ENCODE results near the gene IRF7. TPM values are rescaled to one million over a fixed set of nuclear protein-coding genes. Genes with fewer than 3 reads are reported as not detected.
A peak's percentile ranks its signal among the peaks of the same experiment; 100 is the strongest.

The IRF7 gene
- total RNA-seq, 3 donors from 2014 or later = 13.3 to 29.9 (median 27.9) TPM

DNA sequence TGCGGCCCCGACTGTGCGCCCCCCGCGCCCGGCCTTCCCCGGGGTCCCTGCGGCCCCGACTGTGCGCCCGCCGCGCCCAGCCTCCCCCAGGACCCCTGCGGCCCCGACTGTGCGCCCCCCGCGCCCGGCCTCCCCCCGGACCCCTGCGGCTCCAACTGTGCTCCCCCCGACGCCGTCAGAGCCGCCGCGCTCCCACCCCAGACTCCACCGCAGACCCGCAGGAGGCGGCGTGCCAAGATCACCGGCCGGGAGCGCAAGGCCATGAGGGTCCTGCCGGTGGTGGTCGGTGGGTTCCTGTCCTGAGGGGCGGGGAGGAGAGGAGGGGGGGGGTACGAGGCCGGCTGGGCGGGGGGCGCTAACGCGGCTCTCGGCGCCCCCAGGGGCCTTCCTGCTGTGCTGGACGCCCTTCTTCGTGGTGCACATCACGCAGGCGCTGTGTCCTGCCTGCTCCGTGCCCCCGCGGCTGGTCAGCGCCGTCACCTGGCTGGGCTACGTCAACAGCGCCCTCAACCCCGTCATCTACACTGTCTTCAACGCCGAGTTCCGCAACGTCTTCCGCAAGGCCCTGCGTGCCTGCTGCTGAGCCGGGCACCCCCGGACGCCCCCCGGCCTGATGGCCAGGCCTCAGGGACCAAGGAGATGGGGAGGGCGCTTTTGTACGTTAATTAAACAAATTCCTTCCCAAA, 24.4 kb upstream of the IRF7 start:
- intact Hi-C loops (cut with DNase I; ENCODE audit: low total_unique reads) = no loop called here
- peak overlapping the region in 1 of 3 donors; percentile 52 for H3K4me3 ChIP-seq
- TF ChIP-seq, protein P1, sequence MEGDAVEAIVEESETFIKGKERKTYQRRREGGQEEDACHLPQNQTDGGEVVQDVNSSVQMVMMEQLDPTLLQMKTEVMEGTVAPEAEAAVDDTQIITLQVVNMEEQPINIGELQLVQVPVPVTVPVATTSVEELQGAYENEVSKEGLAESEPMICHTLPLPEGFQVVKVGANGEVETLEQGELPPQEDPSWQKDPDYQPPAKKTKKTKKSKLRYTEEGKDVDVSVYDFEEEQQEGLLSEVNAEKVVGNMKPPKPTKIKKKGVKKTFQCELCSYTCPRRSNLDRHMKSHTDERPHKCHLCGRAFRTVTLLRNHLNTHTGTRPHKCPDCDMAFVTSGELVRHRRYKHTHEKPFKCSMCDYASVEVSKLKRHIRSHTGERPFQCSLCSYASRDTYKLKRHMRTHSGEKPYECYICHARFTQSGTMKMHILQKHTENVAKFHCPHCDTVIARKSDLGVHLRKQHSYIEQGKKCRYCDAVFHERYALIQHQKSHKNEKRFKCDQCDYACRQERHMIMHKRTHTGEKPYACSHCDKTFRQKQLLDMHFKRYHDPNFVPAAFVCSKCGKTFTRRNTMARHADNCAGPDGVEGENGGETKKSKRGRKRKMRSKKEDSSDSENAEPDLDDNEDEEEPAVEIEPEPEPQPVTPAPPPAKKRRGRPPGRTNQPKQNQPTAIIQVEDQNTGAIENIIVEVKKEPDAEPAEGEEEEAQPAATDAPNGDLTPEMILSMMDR (IDR thresholded peaks at IDR 0.05) = no peak
- no peak for TF ChIP-seq POLR2AphosphoS5 (IDR thresholded peaks at IDR 0.05)
- TF ChIP-seq POLR2A (IDR thresholded peaks at IDR 0.05) = no peak

DNA sequence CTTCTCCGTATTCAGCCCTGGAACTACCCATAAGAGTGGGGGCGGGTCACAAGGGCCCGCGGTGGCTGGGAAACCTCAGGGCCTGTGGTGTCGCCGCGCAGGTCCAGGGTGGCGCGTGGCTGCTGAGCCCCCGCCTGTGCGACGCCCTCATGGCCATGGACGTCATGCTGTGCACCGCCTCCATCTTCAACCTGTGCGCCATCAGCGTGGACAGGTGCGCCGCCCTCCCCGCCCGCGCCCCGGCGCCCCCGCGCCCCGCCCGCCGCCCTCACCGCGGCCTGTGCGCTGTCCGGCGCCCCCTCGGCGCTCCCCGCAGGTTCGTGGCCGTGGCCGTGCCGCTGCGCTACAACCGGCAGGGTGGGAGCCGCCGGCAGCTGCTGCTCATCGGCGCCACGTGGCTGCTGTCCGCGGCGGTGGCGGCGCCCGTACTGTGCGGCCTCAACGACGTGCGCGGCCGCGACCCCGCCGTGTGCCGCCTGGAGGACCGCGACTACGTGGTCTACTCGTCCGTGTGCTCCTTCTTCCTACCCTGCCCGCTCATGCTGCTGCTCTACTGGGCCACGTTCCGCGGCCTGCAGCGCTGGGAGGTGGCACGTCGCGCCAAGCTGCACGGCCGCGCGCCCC, 23.7 kb upstream of the IRF7 start:
- intact Hi-C loops (cut with DNase I; ENCODE audit: low total_unique reads) = no loop called here
- no peaks in the 10 kb centered on the region for H3K9me3 ChIP-seq
- DNase-seq (ENCODE audit: low spot score in 2 of 2) = no peak

More for the DNA sequence above, 24.4 kb upstream of the IRF7 start:
- Histone ChIP-seq H3K9me3 (no peaks in the 10 kb centered on the region), H3K27me3 (peaks cover 9% of the 10 kb centered on the region in 2 donors), H3K36me3 (no peaks in the 10 kb centered on the region), H3K27ac (no peak overlapping the region), H3K4me1 (peaks cover 0 to 14% of the 10 kb centered on the region in 2 donors)
- DNase-seq (ENCODE audit: low spot score in 2 of 2) = no peak

DNA sequence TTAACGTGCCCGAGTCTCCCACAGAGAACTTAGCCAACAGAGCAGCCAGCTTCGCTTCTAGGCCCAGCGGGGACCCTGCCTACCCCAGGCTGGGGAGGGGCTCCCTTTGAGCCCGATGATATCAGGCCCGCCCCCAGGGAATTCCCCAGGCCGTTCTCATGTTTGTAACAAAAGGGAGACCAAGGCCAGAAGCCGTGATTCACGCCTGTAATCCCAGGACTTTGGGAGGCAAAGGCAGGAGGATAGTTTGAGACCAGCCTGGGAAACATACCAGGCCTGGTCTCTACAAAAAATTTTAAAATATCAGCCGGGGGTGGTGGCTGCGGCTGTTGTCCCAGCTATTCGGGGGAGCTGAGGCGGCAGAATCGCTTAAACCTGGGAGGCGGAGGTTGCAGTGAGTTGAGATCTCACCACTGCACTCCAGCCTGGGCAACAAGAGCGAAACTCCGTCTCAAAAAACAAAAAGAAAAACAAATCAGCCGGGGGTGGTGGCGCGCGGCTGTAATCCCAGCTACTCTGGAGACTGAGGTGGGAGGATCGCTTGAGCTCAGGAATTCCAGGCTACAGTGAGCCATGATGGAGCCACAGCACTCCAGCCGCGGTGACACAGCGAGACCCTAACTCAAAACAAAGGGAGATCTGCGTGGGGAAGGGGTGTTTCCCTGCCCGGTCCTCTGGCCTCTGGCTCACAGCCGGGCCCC, 23.0 kb upstream of the IRF7 start:
- H3K27me3 ChIP-seq = peaks cover 9% of the 10 kb centered on the region in 2 donors

More for the DNA sequence above, 23.7 kb upstream of the IRF7 start:
- H3K4me1 ChIP-seq = peaks cover 0 to 14% of the 10 kb centered on the region in 2 donors
- no peaks in the 10 kb centered on the region for H3K36me3 ChIP-seq
- H3K27me3 ChIP-seq = peaks cover 9% of the 10 kb centered on the region in 2 donors
- TF ChIP-seq POLR2AphosphoS5 (IDR thresholded peaks at IDR 0.05) = no peak
- TF ChIP-seq, protein P1 (IDR thresholded peaks at IDR 0.05) = no peak
- TF ChIP-seq POLR2A (IDR thresholded peaks at IDR 0.05) = no peak
- H3K4me3 ChIP-seq = peak overlapping the region in 1 of 3 donors; percentile 52
- no peak overlapping the region for H3K27ac ChIP-seq

DNA sequence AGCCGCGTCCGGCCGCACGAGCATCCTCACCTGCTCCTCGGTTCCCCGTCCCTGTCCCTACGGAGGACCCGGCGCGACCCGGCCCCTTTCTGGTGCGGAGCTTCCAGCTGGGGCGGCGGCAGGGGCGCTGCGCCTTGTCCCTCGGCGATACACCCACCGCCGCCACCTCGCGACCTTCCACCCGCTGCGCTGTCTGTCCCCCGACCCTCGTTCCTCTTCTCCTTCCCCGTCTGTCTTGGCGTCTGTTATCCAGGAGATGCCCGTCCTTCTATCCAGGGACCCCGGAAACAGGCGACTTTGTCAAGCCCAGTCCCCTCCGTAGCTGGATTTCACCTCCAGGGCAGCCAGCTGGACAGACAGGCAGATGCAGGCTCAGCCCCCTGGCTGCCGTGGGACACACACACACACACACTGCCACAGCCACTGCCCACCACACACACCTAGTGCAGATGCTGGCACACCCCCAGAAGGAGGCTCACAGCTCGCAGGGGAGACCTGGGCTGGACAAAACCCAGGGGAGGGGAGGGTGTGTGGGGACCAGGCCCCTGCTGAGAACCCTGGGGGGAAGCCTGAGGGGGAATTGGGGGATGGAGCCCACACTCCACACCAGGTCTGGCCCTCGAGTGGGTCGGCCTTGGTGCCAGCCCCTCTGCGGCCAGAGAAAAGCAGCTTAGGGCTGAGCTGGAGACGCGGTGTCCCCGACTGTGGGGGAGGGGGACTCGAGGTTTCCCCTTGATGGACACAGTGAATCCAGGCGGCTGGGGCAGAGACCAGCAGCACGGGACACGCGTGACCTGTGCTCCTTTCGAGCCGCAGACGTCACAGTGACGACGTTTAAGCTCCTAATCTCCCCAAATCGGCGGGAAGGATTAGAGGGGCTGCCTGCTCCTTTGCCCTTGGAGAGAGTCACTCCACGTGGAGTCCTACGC, 22.1 kb upstream of the IRF7 start:
- DNase-seq (ENCODE audit: low spot score in 2 of 2) = no peak
- Histone ChIP-seq H3K4me3 (peak overlapping the region; percentile 7 to 62 (median 39)), H3K27ac (no peak overlapping the region), H3K27me3 (peaks cover 9% of the 10 kb centered on the region in 2 donors), H3K36me3 (no peaks in the 10 kb centered on the region), H3K9me3 (no peaks in the 10 kb centered on the region), H3K4me1 (peaks cover 0 to 14% of the 10 kb centered on the region in 2 donors)
- intact Hi-C loops (cut with DNase I; ENCODE audit: low total_unique reads) = no loop called here
- TF ChIP-seq, protein P1 (IDR thresholded peaks at IDR 0.05) = no peak
- TF ChIP-seq POLR2A (IDR thresholded peaks at IDR 0.05) (no peak), POLR2AphosphoS5 (IDR thresholded peaks at IDR 0.05) (no peak)

More for the DNA sequence above, 23.0 kb upstream of the IRF7 start:
- Histone ChIP-seq H3K27ac (no peak overlapping the region), H3K4me3 (peak overlapping the region in 1 of 3 donors; percentile 52), H3K4me1 (peaks cover 0 to 14% of the 10 kb centered on the region in 2 donors), H3K9me3 (no peaks in the 10 kb centered on the region), H3K36me3 (no peaks in the 10 kb centered on the region)
- intact Hi-C loops (cut with DNase I; ENCODE audit: low total_unique reads) = no loop called here
- TF ChIP-seq POLR2AphosphoS5 (IDR thresholded peaks at IDR 0.05) = no peak
- no peak for TF ChIP-seq POLR2A (IDR thresholded peaks at IDR 0.05)
- no peak for DNase-seq (ENCODE audit: low spot score in 2 of 2)

DNA sequence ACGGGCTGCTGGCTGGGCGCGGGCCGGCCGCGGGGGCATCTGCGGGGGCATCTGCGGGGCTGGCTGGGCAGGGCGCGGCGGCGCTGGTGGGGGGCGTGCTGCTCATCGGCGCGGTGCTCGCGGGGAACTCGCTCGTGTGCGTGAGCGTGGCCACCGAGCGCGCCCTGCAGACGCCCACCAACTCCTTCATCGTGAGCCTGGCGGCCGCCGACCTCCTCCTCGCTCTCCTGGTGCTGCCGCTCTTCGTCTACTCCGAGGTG, 21.5 kb upstream of the IRF7 start:
- Histone ChIP-seq H3K27me3 (peaks cover 9% of the 10 kb centered on the region in 2 donors), H3K4me3 (peak overlapping the region; percentile 7 to 62 (median 39))
- TF ChIP-seq POLR2A (IDR thresholded peaks at IDR 0.05) (no peak), POLR2AphosphoS5 (IDR thresholded peaks at IDR 0.05) (no peak)
- TF ChIP-seq, protein P1 (IDR thresholded peaks at IDR 0.05) = no peak

More for the DNA sequence above, 21.5 kb upstream of the IRF7 start:
- Histone ChIP-seq H3K9me3 (no peaks in the 10 kb centered on the region), H3K36me3 (no peaks in the 10 kb centered on the region), H3K4me1 (peaks cover 0 to 14% of the 10 kb centered on the region in 2 donors), H3K27ac (no peak overlapping the region)
- no peak for DNase-seq (ENCODE audit: low spot score in 2 of 2)
- intact Hi-C loops (cut with DNase I; ENCODE audit: low total_unique reads) = no loop called here

Measured in breast epithelium (tissue), 4 donors.